Measurements from ENCODE around the gene PLTP.

PLTP gene

GRCh38 chr20:45897692-45898091, 14.3 kb downstream of the PLTP start:
- Histone ChIP-seq H3K4me3 (ENCODE audit: severe bottlenecking) (no peak overlapping the region), H3K27me3 (ENCODE audit: insufficient read depth, poor library complexity, severe bottlenecking) (no peaks in the 10 kb centered on the region), H3K9me3 (ENCODE audit: severe bottlenecking) (no peaks in the 10 kb centered on the region), H3K36me3 (ENCODE audit: low read depth) (peaks cover 36% of the 10 kb centered on the region), H3K4me1 (ENCODE audit: insufficient read depth, poor library complexity, severe bottlenecking) (no peaks in the 10 kb centered on the region), H3K27ac (ENCODE audit: poor library complexity, severe bottlenecking) (no peak overlapping the region)
- ATAC-seq (ENCODE audit: low read depth) (no peak), DNase-seq (ENCODE audit: low spot score) (peak; percentile 76)
- TF ChIP-seq, protein P1, sequence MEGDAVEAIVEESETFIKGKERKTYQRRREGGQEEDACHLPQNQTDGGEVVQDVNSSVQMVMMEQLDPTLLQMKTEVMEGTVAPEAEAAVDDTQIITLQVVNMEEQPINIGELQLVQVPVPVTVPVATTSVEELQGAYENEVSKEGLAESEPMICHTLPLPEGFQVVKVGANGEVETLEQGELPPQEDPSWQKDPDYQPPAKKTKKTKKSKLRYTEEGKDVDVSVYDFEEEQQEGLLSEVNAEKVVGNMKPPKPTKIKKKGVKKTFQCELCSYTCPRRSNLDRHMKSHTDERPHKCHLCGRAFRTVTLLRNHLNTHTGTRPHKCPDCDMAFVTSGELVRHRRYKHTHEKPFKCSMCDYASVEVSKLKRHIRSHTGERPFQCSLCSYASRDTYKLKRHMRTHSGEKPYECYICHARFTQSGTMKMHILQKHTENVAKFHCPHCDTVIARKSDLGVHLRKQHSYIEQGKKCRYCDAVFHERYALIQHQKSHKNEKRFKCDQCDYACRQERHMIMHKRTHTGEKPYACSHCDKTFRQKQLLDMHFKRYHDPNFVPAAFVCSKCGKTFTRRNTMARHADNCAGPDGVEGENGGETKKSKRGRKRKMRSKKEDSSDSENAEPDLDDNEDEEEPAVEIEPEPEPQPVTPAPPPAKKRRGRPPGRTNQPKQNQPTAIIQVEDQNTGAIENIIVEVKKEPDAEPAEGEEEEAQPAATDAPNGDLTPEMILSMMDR (IDR thresholded peaks at IDR 0.05; ENCODE audit: poor library complexity, severe bottlenecking), result no peak

- H3K9me3 ChIP-seq (ENCODE audit: severe bottlenecking), result no peaks in the 10 kb centered on the region
- H3K36me3 ChIP-seq (ENCODE audit: low read depth), result peaks cover 38% of the 10 kb centered on the region
- H3K4me3 ChIP-seq (ENCODE audit: severe bottlenecking), result no peak overlapping the region
- TF ChIP-seq, protein P1 (IDR thresholded peaks at IDR 0.05; ENCODE audit: poor library complexity, severe bottlenecking), result no peak
- no peaks in the 10 kb centered on the region for H3K4me1 ChIP-seq (ENCODE audit: insufficient read depth, poor library complexity, severe bottlenecking)
- peak; percentile 62 for DNase-seq (ENCODE audit: low spot score)
- no peak for ATAC-seq (ENCODE audit: low read depth)
- no peak overlapping the region for H3K27ac ChIP-seq (ENCODE audit: poor library complexity, severe bottlenecking)
- H3K27me3 ChIP-seq (ENCODE audit: insufficient read depth, poor library complexity, severe bottlenecking), result no peaks in the 10 kb centered on the region
Observed at GRCh38 chr20:45897289-45897688, 14.7 kb downstream of the PLTP start.

- TF ChIP-seq, protein P1 (IDR thresholded peaks at IDR 0.05; ENCODE audit: poor library complexity, severe bottlenecking), result no peak
- Histone ChIP-seq H3K9me3 (ENCODE audit: severe bottlenecking) (no peaks in the 10 kb centered on the region), H3K27ac (ENCODE audit: poor library complexity, severe bottlenecking) (no peak overlapping the region), H3K36me3 (ENCODE audit: low read depth) (peaks cover 38% of the 10 kb centered on the region), H3K4me1 (ENCODE audit: insufficient read depth, poor library complexity, severe bottlenecking) (no peaks in the 10 kb centered on the region), H3K27me3 (ENCODE audit: insufficient read depth, poor library complexity, severe bottlenecking) (no peaks in the 10 kb centered on the region), H3K4me3 (ENCODE audit: severe bottlenecking) (no peak overlapping the region)
- ATAC-seq (ENCODE audit: low read depth) (no peak), DNase-seq (ENCODE audit: low spot score) (peak; percentile 74)
Observed at GRCh38 chr20:45896641-45897161, 15.3 kb downstream of the PLTP start.

DNA sequence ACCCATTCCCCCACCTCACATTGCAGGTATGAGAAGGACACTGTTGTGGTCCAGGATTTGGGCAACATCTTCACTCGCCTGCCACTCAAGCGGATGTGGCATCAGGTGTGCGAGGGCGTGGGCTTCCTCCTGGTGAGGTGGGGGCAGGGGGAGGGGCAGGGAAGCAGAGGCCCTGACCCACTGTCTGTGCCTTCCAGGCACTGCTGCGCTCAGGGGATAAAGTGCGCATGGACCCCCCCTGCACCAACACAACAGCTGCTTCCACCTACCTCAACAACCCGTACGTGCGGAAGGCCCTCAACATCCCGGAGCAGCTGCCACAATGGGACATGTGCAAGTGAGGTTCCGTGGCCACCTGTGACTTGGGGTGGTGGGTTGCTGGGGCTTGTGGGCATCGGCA, 17.2 kb downstream of the PLTP start:
- H3K27ac ChIP-seq (ENCODE audit: poor library complexity, severe bottlenecking), result no peak overlapping the region
- peak; percentile 78 for DNase-seq (ENCODE audit: low spot score)
- H3K27me3 ChIP-seq (ENCODE audit: insufficient read depth, poor library complexity, severe bottlenecking), result no peaks in the 10 kb centered on the region
- H3K36me3 ChIP-seq (ENCODE audit: low read depth), result peaks cover 38% of the 10 kb centered on the region
- no peaks in the 10 kb centered on the region for H3K4me1 ChIP-seq (ENCODE audit: insufficient read depth, poor library complexity, severe bottlenecking)
- no peak overlapping the region for H3K4me3 ChIP-seq (ENCODE audit: severe bottlenecking)
- H3K9me3 ChIP-seq (ENCODE audit: severe bottlenecking), result no peaks in the 10 kb centered on the region
- TF ChIP-seq, protein P1 (IDR thresholded peaks at IDR 0.05; ENCODE audit: poor library complexity, severe bottlenecking), result no peak
- no peak for ATAC-seq (ENCODE audit: low read depth)

- ATAC-seq (ENCODE audit: low read depth) (no peak), DNase-seq (ENCODE audit: low spot score) (peak; percentile 52)
- peaks cover 38% of the 10 kb centered on the region for H3K36me3 ChIP-seq (ENCODE audit: low read depth)
- H3K4me1 ChIP-seq (ENCODE audit: insufficient read depth, poor library complexity, severe bottlenecking), result no peaks in the 10 kb centered on the region
- H3K27me3 ChIP-seq (ENCODE audit: insufficient read depth, poor library complexity, severe bottlenecking), result no peaks in the 10 kb centered on the region
- TF ChIP-seq, protein P1 (IDR thresholded peaks at IDR 0.05; ENCODE audit: poor library complexity, severe bottlenecking), result no peak
- H3K4me3 ChIP-seq (ENCODE audit: severe bottlenecking), result no peak overlapping the region
- H3K9me3 ChIP-seq (ENCODE audit: severe bottlenecking), result no peaks in the 10 kb centered on the region
- H3K27ac ChIP-seq (ENCODE audit: poor library complexity, severe bottlenecking), result no peak overlapping the region
Observed at GRCh38 chr20:45893831-45894230, 18.1 kb downstream of the PLTP start.
